C4-2B (cell line): ENCODE data around the gene NME1.

Experiments
- CTCF ChIP-seq: fragments of 450-650 bp; conservative IDR thresholded peaks from 2 replicates; pipeline ENCODE4 v1.5.1; 2017; ENCODE audit warnings: mild to moderate bottlenecking
- ZFX ChIP-seq: fragments of 450-650 bp; IDR thresholded peaks from 2 replicates; pipeline ENCODE4 v1.6.1; 2017

- TF ChIP-seq CTCF, result no peak
- no peak for TF ChIP-seq ZFX
Observed at GRCh38 chr17:51135956-51136355, 17.4 kb upstream of the NME1 start.
